ENCODE data around the gene LRIT2. TPM values are rescaled to one million over a fixed set of nuclear protein-coding genes. Genes with fewer than 3 reads are reported as not detected.
"Not testable (repeated sequence)": the region's sequence is repeated elsewhere in the genome, so short reads cannot be mapped to it uniquely, and the experiment has no call there.

Gene LRIT2
- total and polyA plus RNA-seq, 4 donors: 0.24 to 0.33 TPM; not detected in 2

GRCh38 chr10:84178160-84178609, 47.2 kb downstream of the LRIT2 start:
- no peak overlapping the region for H3K4me3 ChIP-seq (ENCODE audit: low read depth, low read length)
- WGBS (ENCODE audit: insufficient coverage): 94% methylated on average over 3 of the region's 3 CpGs
- DNase-seq (ENCODE audit: low read depth in 4 of 6, low spot score in 6 of 6): no peak
- H3K27me3 ChIP-seq (ENCODE audit: control insufficient read depth, insufficient read depth, low read length): no peaks in the 10 kb centered on the region
- no peak overlapping the region for H3K27ac ChIP-seq (ENCODE audit: low read depth, low read length)
- H3K36me3 ChIP-seq (ENCODE audit: control insufficient read depth, insufficient read depth, low read length): no peaks in the 10 kb centered on the region
- H3K9me3 ChIP-seq (ENCODE audit: control insufficient read depth, insufficient read depth, low read length): no peaks in the 10 kb centered on the region
- peaks cover 21% of the 10 kb centered on the region for H3K4me1 ChIP-seq (ENCODE audit: control insufficient read depth, insufficient read depth, low read length)

- Histone ChIP-seq H3K27me3 (ENCODE audit: control insufficient read depth, insufficient read depth, low read length) (no peaks in the 10 kb centered on the region), H3K9me3 (ENCODE audit: control insufficient read depth, insufficient read depth, low read length) (no peaks in the 10 kb centered on the region), H3K4me3 (ENCODE audit: low read depth, low read length) (no peak overlapping the region), H3K36me3 (ENCODE audit: control insufficient read depth, insufficient read depth, low read length) (no peaks in the 10 kb centered on the region), H3K4me1 (ENCODE audit: control insufficient read depth, insufficient read depth, low read length) (peaks cover 21% of the 10 kb centered on the region), H3K27ac (ENCODE audit: low read depth, low read length) (no peak overlapping the region)
- 83% methylated on average over 4 of the region's 8 CpGs for WGBS (ENCODE audit: insufficient coverage)
- peak in 1 of 6 donors; percentile 29 for DNase-seq (ENCODE audit: low read depth in 4 of 6, low spot score in 6 of 6)
These were observed 47.7 kb downstream of the LRIT2 start for GRCh38 chr10:84177541-84178141.

DNA sequence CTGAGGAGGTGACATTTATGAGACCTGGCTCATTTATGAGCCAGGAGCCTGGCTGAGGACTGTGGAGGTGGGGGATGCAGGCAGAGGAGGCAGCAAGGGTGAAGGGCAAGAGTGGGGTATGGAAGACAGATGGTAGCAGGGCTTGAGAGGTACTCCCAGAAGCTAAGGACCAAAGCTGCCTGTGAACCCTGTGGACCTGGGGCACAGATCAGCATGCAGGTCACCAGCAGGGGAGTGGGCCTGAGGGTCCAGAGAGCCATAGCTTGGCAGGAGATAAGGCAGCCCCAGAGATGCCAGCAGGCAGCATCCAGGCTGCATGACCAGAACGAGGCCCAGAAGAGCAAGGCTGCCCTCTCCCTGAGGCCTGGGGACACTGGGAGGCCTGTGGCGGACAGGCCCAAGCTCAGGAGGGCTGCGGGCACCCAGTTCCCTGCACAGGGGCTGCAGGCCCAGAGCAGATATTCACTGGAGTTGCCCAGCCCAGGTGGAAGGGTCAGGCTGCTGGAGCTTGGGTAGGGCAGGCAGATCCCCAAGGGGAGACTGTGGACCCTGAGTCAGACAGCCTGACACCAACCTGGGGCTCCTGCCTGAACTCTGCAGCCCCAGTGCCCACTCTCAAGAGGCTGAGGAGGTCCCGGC, 48.4 kb downstream of the LRIT2 start:
- H3K27ac ChIP-seq (ENCODE audit: low read depth, low read length): no peak overlapping the region
- H3K36me3 ChIP-seq (ENCODE audit: control insufficient read depth, insufficient read depth, low read length): no peaks in the 10 kb centered on the region
- H3K27me3 ChIP-seq (ENCODE audit: control insufficient read depth, insufficient read depth, low read length): no peaks in the 10 kb centered on the region
- no peak for DNase-seq (ENCODE audit: low read depth in 4 of 6, low spot score in 6 of 6)
- no peaks in the 10 kb centered on the region for H3K9me3 ChIP-seq (ENCODE audit: control insufficient read depth, insufficient read depth, low read length)
- no peak overlapping the region for H3K4me3 ChIP-seq (ENCODE audit: low read depth, low read length)
- 94% methylated on average over 3 of the region's 4 CpGs for WGBS (ENCODE audit: insufficient coverage)
- H3K4me1 ChIP-seq (ENCODE audit: control insufficient read depth, insufficient read depth, low read length): peaks cover 21% of the 10 kb centered on the region

GRCh38 chr10:84176351-84176750, 49.0 kb downstream of the LRIT2 start:
- Histone ChIP-seq H3K9me3 (ENCODE audit: control insufficient read depth, insufficient read depth, low read length) (no peaks in the 10 kb centered on the region), H3K4me3 (ENCODE audit: low read depth, low read length) (no peak overlapping the region), H3K27ac (ENCODE audit: low read depth, low read length) (no peak overlapping the region), H3K27me3 (ENCODE audit: control insufficient read depth, insufficient read depth, low read length) (no peaks in the 10 kb centered on the region), H3K36me3 (ENCODE audit: control insufficient read depth, insufficient read depth, low read length) (no peaks in the 10 kb centered on the region), H3K4me1 (ENCODE audit: control insufficient read depth, insufficient read depth, low read length) (peaks cover 24% of the 10 kb centered on the region)
- DNase-seq (ENCODE audit: low read depth in 4 of 6, low spot score in 6 of 6): no peak
- 87% methylated on average over 3 of the region's 4 CpGs for WGBS (ENCODE audit: insufficient coverage)

- Histone ChIP-seq H3K4me3 (ENCODE audit: low read depth, low read length) (no peak overlapping the region), H3K9me3 (ENCODE audit: control insufficient read depth, insufficient read depth, low read length) (no peaks in the 10 kb centered on the region), H3K27me3 (ENCODE audit: control insufficient read depth, insufficient read depth, low read length) (no peaks in the 10 kb centered on the region), H3K36me3 (ENCODE audit: control insufficient read depth, insufficient read depth, low read length) (no peaks in the 10 kb centered on the region), H3K4me1 (ENCODE audit: control insufficient read depth, insufficient read depth, low read length) (peaks cover 24% of the 10 kb centered on the region), H3K27ac (ENCODE audit: low read depth, low read length) (no peak overlapping the region)
- 98% methylated on average over 6 of the region's 6 CpGs for WGBS (ENCODE audit: insufficient coverage)
- no peak for DNase-seq (ENCODE audit: low read depth in 4 of 6, low spot score in 6 of 6)
These were observed 49.9 kb downstream of the LRIT2 start for GRCh38 chr10:84175436-84175835.

DNA sequence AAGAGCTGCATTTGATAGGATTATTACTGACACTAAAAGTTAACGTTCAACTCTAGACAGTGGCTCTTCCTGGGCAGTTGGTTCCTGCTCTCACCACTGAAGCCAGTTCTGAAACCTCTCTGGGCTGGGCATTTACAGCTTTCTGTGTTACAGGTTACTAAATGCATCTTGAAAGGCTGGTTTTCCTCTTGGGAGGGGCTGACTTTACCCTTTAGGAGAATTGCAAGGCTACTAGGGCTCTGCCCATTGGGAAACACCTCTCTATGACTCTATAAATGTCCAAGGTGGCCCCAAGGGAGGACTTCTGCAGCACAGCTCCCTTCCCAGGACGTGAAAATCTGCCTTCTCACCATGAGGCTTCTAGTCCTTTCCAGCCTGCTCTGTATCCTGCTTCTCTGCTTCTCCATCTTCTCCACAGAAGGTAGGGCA, 51.8 kb downstream of the LRIT2 start, which contains the start of gene GPR15LG:
GPR15LG (plus strand) TSS at position 301 of the 429 bp plus-strand sequence; CDS start at position 352, 51 bp downstream.
- no peaks in the 10 kb centered on the region for H3K27me3 ChIP-seq (ENCODE audit: control insufficient read depth, insufficient read depth, low read length)
- H3K4me3 ChIP-seq (ENCODE audit: low read depth, low read length): no peak within 1 kb of the TSS
- no peaks in the 10 kb centered on the region for H3K9me3 ChIP-seq (ENCODE audit: control insufficient read depth, insufficient read depth, low read length)
- peaks cover 17% of the 10 kb centered on the region for H3K4me1 ChIP-seq (ENCODE audit: control insufficient read depth, insufficient read depth, low read length)
- no peak within 1 kb of the TSS for H3K27ac ChIP-seq (ENCODE audit: low read depth, low read length)
- no peak for DNase-seq (ENCODE audit: low read depth in 4 of 6, low spot score in 6 of 6)
- WGBS (ENCODE audit: insufficient coverage): 100% methylated on average over 2 of the region's 2 CpGs
- no peaks in the 10 kb centered on the region for H3K36me3 ChIP-seq (ENCODE audit: control insufficient read depth, insufficient read depth, low read length)

- H3K27me3 ChIP-seq (ENCODE audit: control insufficient read depth, insufficient read depth, low read length): no peaks in the 10 kb centered on the region
- no peaks in the 10 kb centered on the region for H3K36me3 ChIP-seq (ENCODE audit: control insufficient read depth, insufficient read depth, low read length)
- no peaks in the 10 kb centered on the region for H3K9me3 ChIP-seq (ENCODE audit: control insufficient read depth, insufficient read depth, low read length)
- 94% methylated on average over 9 of the region's 9 CpGs for WGBS (ENCODE audit: insufficient coverage)
- H3K4me3 ChIP-seq (ENCODE audit: low read depth, low read length): no peak overlapping the region
- no peak overlapping the region for H3K27ac ChIP-seq (ENCODE audit: low read depth, low read length)
- peaks cover 16% of the 10 kb centered on the region for H3K4me1 ChIP-seq (ENCODE audit: control insufficient read depth, insufficient read depth, low read length)
- DNase-seq (ENCODE audit: low read depth in 4 of 6, low spot score in 6 of 6): no peak
These were observed 52.6 kb downstream of the LRIT2 start for GRCh38 chr10:84172467-84173356.

DNA sequence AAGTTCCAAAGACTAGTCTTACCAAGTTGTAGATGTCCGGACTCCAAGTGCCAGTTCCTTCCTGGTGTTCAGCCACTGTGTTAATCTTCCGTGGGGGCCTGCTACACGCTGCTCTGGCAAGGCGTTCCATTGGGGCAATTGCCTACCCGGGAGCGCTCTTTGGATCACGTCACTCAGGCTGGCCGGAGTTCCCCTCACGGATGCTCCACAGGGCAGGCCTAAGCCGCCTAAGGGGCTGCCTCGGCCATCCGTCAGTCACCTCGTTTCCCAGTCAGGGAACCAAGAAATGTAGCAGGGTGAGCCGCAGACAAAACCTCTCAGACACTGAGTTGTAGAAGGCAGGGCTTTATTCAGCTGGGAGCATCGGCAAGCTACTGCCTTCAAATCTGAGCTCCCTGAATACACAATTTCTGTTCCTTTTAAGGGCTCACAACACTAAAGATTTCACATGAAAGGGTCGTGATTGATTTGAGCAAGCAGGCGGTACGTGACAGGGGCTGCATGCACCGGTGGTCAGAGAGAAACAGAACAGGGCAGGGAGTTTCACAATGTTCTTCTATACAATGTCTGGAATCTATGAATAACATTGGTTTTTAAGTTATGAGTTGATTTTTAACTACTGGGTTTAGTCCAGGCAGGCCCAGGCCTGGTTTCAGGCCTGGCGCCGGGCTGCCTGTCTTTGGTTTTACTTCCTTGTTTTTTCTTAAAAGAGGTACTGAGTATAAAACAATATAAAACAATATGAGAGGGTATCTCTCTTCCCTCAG, 53.5 kb downstream of the LRIT2 start:
- DNase-seq (ENCODE audit: low read depth in 4 of 6, low spot score in 6 of 6); H3K36me3 ChIP-seq (ENCODE audit: control insufficient read depth, insufficient read depth, low read length); H3K4me3 ChIP-seq (ENCODE audit: low read depth, low read length); H3K9me3 ChIP-seq (ENCODE audit: control insufficient read depth, insufficient read depth, low read length); H3K27ac ChIP-seq (ENCODE audit: low read depth, low read length); H3K4me1 ChIP-seq (ENCODE audit: control insufficient read depth, insufficient read depth, low read length); H3K27me3 ChIP-seq (ENCODE audit: control insufficient read depth, insufficient read depth, low read length): not testable (repeated sequence)
- 69% methylated on average over 15 of the region's 21 CpGs for WGBS (ENCODE audit: insufficient coverage)

DNA sequence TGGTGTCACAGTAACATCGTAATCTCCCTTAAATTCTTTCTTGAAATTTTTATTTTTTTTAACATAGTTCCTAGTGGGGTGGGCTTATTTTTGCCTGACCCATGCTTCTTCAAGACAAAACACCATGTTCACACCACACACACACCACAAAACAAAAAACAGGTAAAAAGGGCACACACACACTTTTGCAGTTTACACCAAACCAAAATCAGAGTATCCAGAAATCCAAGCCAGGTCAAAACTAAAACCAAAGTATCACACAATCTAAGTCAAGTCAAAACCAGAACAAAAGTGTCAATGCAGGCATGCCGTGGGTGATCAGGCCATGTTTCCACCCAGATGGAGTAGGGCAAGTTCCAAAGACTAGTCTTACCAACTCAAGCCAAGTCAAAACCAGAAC, 54.1 kb downstream of the LRIT2 start:
- not testable (repeated sequence) for H3K36me3 ChIP-seq (ENCODE audit: control insufficient read depth, insufficient read depth, low read length); H3K9me3 ChIP-seq (ENCODE audit: control insufficient read depth, insufficient read depth, low read length); H3K4me3 ChIP-seq (ENCODE audit: low read depth, low read length); DNase-seq (ENCODE audit: low read depth in 4 of 6, low spot score in 6 of 6); H3K27ac ChIP-seq (ENCODE audit: low read depth, low read length); H3K4me1 ChIP-seq (ENCODE audit: control insufficient read depth, insufficient read depth, low read length); H3K27me3 ChIP-seq (ENCODE audit: control insufficient read depth, insufficient read depth, low read length)
- WGBS (ENCODE audit: insufficient coverage): 78% methylated on average over 1 of the region's 2 CpGs

All from spinal cord (tissue), 10 donors.